Hepatocyte (in vitro differentiated cells): ENCODE results near the gene RPTOR. TPM values are rescaled to one million over a fixed set of nuclear protein-coding genes. Genes with fewer than 3 reads are reported as not detected.

Experiments used
- DNase-seq: peaks from one replicate; pipeline ENCODE4 v3.0.0-alpha.2; 2016; ENCODE audit warnings: low spot score
- H2AFZ ChIP-seq: fragments of 200-600 bp; sonication (generic); 2 replicates; pipeline ENCODE4 v1.6.0; 2016; ENCODE audit warnings: antibody characterized with exemption, mild to moderate bottlenecking
- H3K27ac ChIP-seq: fragments of 200-600 bp; sonication (generic); 2 replicates; pipeline ENCODE4 v1.5.1; 2016; ENCODE audit warnings: mild to moderate bottlenecking
- H3K27me3 ChIP-seq: fragments of 200-600 bp; sonication (generic); 2 replicates; pipeline ENCODE4 v1.6.1; 2016
- H3K36me3 ChIP-seq: fragments of 200-600 bp; sonication (generic); replicated peaks from 2 replicates; pipeline ENCODE4 v1.5.1; 2016; ENCODE audit warnings: low read depth; ENCODE audit not compliant: insufficient read depth
- H3K4me1 ChIP-seq: fragments of 200-600 bp; sonication (generic); 2 replicates; pipeline ENCODE4 v1.5.1; 2016; ENCODE audit warnings: mild to moderate bottlenecking, moderate library complexity; ENCODE audit not compliant: insufficient read depth
- H3K4me2 ChIP-seq: fragments of 200-600 bp; sonication (generic); 2 replicates; pipeline ENCODE4 v1.6.0; 2016
- H3K4me3 ChIP-seq: fragments of 200-600 bp; sonication (generic); 2 replicates; pipeline ENCODE4 v1.5.1; 2016; ENCODE audit warnings: mild to moderate bottlenecking
- H3K79me2 ChIP-seq: fragments of 200-600 bp; sonication (generic); 2 replicates; pipeline ENCODE4 v1.6.0; 2017; ENCODE audit warnings: mild to moderate bottlenecking
- H3K9me2 ChIP-seq: fragments of 200-600 bp; sonication (generic); replicated peaks from 2 replicates; pipeline ENCODE4 v1.6.0; 2017; ENCODE audit warnings: mild to moderate bottlenecking; ENCODE audit not compliant: insufficient read depth
- H3K9me3 ChIP-seq: fragments of 200-600 bp; sonication (generic); 2 replicates; pipeline ENCODE4 v1.5.1; 2016; ENCODE audit warnings: low read depth, mild to moderate bottlenecking
- H4K20me1 ChIP-seq: fragments of 200-600 bp; sonication (generic); 2 replicates; pipeline ENCODE4 v1.6.0; 2016; ENCODE audit warnings: mild to moderate bottlenecking; ENCODE audit not compliant: insufficient read depth, poor library complexity, severe bottlenecking
- CTCF ChIP-seq: fragments of 200-600 bp; sonication (generic); IDR thresholded peaks from 2 replicates; pipeline ENCODE4 v1.5.1; 2016; ENCODE audit warnings: antibody characterized with exemption, mild to moderate bottlenecking; ENCODE audit not compliant: poor library complexity
- EZH2 ChIP-seq: fragments of 200-600 bp; sonication (generic); IDR thresholded peaks from 2 replicates; pipeline ENCODE4 v1.6.1; 2016; ENCODE audit warnings: antibody characterized with exemption, mild to moderate bottlenecking, borderline replicate concordance
- EZH2phosphoT487 ChIP-seq: fragments of 200-600 bp; sonication (generic); IDR thresholded peaks from one replicate; pipeline ENCODE4 v1.6.1; 2018; ENCODE audit warnings: antibody characterized with exemption, mild to moderate bottlenecking, low read depth, moderate library complexity; ENCODE audit not compliant: unreplicated experiment, severe bottlenecking
- WGBS: methylation state at CpG from one replicate; pipeline ENCODE4 v1.1.6; 2016; ENCODE audit warnings: low lambda C conversion rate; ENCODE audit errors: missing lambda C conversion rate; 5-methylcytosine and 5-hydroxymethylcytosine counted together
- polyA plus RNA-seq: library from polyadenylated mRNA; unstranded; fragments of >200 nt; fragmentation: Nextera tagmentation; extraction: Ambion mirVana; gene quantifications from 2 replicates; pipeline ENCODE4 v1.2.1, GENCODE V29; 2016
- total RNA-seq: library from RNA; depleted of rRNA; stranded (reverse); fragments of >200 nt; gene quantifications from 2 replicates; pipeline ENCODE4 v1.2.3, GENCODE V29; 2014

The RPTOR gene
- total and polyA plus RNA-seq, 2 experiments from 2014 or later = 14.1 to 20.6 TPM

GRCh38 chr17:80566054-80566400 is 21.4 kb downstream of the RPTOR start:
- Histone ChIP-seq H3K36me3 (no peaks in the 10 kb centered on the region), H4K20me1 (peaks cover 16% of the 10 kb centered on the region), H3K27ac (no peak overlapping the region), H3K9me3 (no peaks in the 10 kb centered on the region), H3K4me1 (peaks cover 8% of the 10 kb centered on the region), H3K9me2 (no peaks in the 10 kb centered on the region), H2AFZ (no peak overlapping the region), H3K4me3 (no peak overlapping the region), H3K79me2 (peaks cover 74% of the 10 kb centered on the region), H3K4me2 (peak overlapping the region; percentile 49), H3K27me3 (no peaks in the 10 kb centered on the region)
- TF ChIP-seq EZH2 (no peak), EZH2phosphoT487 (no peak), CTCF (no peak)
- 70% methylated on average over 5 of the region's 5 CpGs for WGBS
- no peak for DNase-seq

GRCh38 chr17:80568246-80568645 is 23.6 kb downstream of the RPTOR start:
- no peak for DNase-seq
- Histone ChIP-seq H3K4me3 (no peak overlapping the region), H3K9me2 (no peaks in the 10 kb centered on the region), H3K27me3 (no peaks in the 10 kb centered on the region), H4K20me1 (peaks cover 22% of the 10 kb centered on the region), H3K4me1 (peaks cover 8% of the 10 kb centered on the region), H3K27ac (no peak overlapping the region), H3K9me3 (no peaks in the 10 kb centered on the region), H3K4me2 (no peak overlapping the region), H3K36me3 (no peaks in the 10 kb centered on the region), H2AFZ (no peak overlapping the region), H3K79me2 (peaks cover 77% of the 10 kb centered on the region)
- TF ChIP-seq CTCF (no peak), EZH2 (no peak), EZH2phosphoT487 (no peak)

- Histone ChIP-seq H3K27ac (no peak overlapping the region), H3K27me3 (no peaks in the 10 kb centered on the region), H3K4me2 (no peak overlapping the region), H3K9me2 (no peaks in the 10 kb centered on the region), H3K9me3 (no peaks in the 10 kb centered on the region), H3K4me1 (peaks cover 7% of the 10 kb centered on the region), H3K36me3 (no peaks in the 10 kb centered on the region), H3K4me3 (no peak overlapping the region), H2AFZ (no peak overlapping the region), H4K20me1 (peaks cover 23% of the 10 kb centered on the region), H3K79me2 (peaks cover 68% of the 10 kb centered on the region)
- TF ChIP-seq CTCF = no peak
- no peak for TF ChIP-seq EZH2
- TF ChIP-seq EZH2phosphoT487 = no peak
- 79% methylated on average over 9 of the region's 9 CpGs for WGBS
- no peak for DNase-seq
Measured at GRCh38 chr17:80569924-80570323, 25.3 kb downstream of the RPTOR start.

- peaks cover 79% of the 10 kb centered on the region for H3K79me2 ChIP-seq
- TF ChIP-seq EZH2phosphoT487 = no peak
- TF ChIP-seq EZH2 = no peak
- TF ChIP-seq CTCF = no peak
- WGBS = 97% methylated on average over 6 of the region's 6 CpGs
Measured at GRCh38 chr17:80573701-80574100, 29.1 kb downstream of the RPTOR start.

More at GRCh38 chr17:80573701-80574100, 29.1 kb downstream of the RPTOR start:
- no peak overlapping the region for H3K4me3 ChIP-seq
- H3K9me2 ChIP-seq = no peaks in the 10 kb centered on the region
- DNase-seq = no peak
- peaks cover 16% of the 10 kb centered on the region for H4K20me1 ChIP-seq
- H3K36me3 ChIP-seq = no peaks in the 10 kb centered on the region
- H3K27ac ChIP-seq = no peak overlapping the region
- H3K4me1 ChIP-seq = no peaks in the 10 kb centered on the region
- H3K27me3 ChIP-seq = no peaks in the 10 kb centered on the region
- H3K9me3 ChIP-seq = no peaks in the 10 kb centered on the region
- H2AFZ ChIP-seq = no peak overlapping the region
- H3K4me2 ChIP-seq = no peak overlapping the region
